ENCODE data around the gene PTPN6. TPM values are rescaled to one million over a fixed set of nuclear protein-coding genes. Genes with fewer than 3 reads are reported as not detected.

Gene PTPN6
- total and polyA plus RNA-seq, 2 of the 13 experiments (the other 11 are each of a cell fraction or from before 2014, with no cell fraction given), result 10.5 to 10.6 TPM

- TF ChIP-seq, protein P1, sequence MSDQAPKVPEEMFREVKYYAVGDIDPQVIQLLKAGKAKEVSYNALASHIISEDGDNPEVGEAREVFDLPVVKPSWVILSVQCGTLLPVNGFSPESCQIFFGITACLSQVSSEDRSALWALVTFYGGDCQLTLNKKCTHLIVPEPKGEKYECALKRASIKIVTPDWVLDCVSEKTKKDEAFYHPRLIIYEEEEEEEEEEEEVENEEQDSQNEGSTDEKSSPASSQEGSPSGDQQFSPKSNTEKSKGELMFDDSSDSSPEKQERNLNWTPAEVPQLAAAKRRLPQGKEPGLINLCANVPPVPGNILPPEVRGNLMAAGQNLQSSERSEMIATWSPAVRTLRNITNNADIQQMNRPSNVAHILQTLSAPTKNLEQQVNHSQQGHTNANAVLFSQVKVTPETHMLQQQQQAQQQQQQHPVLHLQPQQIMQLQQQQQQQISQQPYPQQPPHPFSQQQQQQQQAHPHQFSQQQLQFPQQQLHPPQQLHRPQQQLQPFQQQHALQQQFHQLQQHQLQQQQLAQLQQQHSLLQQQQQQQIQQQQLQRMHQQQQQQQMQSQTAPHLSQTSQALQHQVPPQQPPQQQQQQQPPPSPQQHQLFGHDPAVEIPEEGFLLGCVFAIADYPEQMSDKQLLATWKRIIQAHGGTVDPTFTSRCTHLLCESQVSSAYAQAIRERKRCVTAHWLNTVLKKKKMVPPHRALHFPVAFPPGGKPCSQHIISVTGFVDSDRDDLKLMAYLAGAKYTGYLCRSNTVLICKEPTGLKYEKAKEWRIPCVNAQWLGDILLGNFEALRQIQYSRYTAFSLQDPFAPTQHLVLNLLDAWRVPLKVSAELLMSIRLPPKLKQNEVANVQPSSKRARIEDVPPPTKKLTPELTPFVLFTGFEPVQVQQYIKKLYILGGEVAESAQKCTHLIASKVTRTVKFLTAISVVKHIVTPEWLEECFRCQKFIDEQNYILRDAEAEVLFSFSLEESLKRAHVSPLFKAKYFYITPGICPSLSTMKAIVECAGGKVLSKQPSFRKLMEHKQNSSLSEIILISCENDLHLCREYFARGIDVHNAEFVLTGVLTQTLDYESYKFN (CRISPR knock-in tag; conservative IDR thresholded peaks at IDR 0.05), result peak; percentile 28; the same call in 1 of the 2 replicates
- no peak for TF ChIP-seq ZBTB10 (CRISPR knock-in tag; IDR thresholded peaks at IDR 0.05; ENCODE audit: borderline replicate concordance)
- TF ChIP-seq, protein P2, sequence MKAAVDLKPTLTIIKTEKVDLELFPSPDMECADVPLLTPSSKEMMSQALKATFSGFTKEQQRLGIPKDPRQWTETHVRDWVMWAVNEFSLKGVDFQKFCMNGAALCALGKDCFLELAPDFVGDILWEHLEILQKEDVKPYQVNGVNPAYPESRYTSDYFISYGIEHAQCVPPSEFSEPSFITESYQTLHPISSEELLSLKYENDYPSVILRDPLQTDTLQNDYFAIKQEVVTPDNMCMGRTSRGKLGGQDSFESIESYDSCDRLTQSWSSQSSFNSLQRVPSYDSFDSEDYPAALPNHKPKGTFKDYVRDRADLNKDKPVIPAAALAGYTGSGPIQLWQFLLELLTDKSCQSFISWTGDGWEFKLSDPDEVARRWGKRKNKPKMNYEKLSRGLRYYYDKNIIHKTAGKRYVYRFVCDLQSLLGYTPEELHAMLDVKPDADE (CRISPR knock-in tag; IDR thresholded peaks at IDR 0.05), result no peak
- TF ChIP-seq ATRX (CRISPR knock-in tag; IDR thresholded peaks at IDR 0.05; ENCODE audit: borderline replicate concordance), result no peak
- no peak for TF ChIP-seq CCDC6 (CRISPR knock-in tag; IDR thresholded peaks at IDR 0.05)
- TF ChIP-seq PHF8 (CRISPR knock-in tag; IDR thresholded peaks at IDR 0.05), result peak; percentile 74
- peak; percentile 39; the same call in 1 of the 2 replicates for TF ChIP-seq MYC (CRISPR knock-in tag; IDR thresholded peaks at IDR 0.05; ENCODE audit: borderline replicate concordance)
- no peak for TF ChIP-seq MED8 (CRISPR knock-in tag; IDR thresholded peaks at IDR 0.05; ENCODE audit: insufficient replicate concordance)
- TF ChIP-seq, protein P3, sequence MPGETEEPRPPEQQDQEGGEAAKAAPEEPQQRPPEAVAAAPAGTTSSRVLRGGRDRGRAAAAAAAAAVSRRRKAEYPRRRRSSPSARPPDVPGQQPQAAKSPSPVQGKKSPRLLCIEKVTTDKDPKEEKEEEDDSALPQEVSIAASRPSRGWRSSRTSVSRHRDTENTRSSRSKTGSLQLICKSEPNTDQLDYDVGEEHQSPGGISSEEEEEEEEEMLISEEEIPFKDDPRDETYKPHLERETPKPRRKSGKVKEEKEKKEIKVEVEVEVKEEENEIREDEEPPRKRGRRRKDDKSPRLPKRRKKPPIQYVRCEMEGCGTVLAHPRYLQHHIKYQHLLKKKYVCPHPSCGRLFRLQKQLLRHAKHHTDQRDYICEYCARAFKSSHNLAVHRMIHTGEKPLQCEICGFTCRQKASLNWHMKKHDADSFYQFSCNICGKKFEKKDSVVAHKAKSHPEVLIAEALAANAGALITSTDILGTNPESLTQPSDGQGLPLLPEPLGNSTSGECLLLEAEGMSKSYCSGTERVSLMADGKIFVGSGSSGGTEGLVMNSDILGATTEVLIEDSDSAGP (CRISPR knock-in tag; IDR thresholded peaks at IDR 0.05; ENCODE audit: borderline replicate concordance), result peak; percentile 25; the same call in 1 of the 2 replicates
- no peak for TF ChIP-seq NONO (IDR thresholded peaks at IDR 0.05)
- peak; percentile 75 for TF ChIP-seq NONO (CRISPR knock-in tag; conservative IDR thresholded peaks at IDR 0.05)
- no peak for TF ChIP-seq CC2D1A (CRISPR knock-in tag; IDR thresholded peaks at IDR 0.05)
- TF ChIP-seq ATF2 (CRISPR knock-in tag; IDR thresholded peaks at IDR 0.05), result no peak
- TF ChIP-seq, protein P4, sequence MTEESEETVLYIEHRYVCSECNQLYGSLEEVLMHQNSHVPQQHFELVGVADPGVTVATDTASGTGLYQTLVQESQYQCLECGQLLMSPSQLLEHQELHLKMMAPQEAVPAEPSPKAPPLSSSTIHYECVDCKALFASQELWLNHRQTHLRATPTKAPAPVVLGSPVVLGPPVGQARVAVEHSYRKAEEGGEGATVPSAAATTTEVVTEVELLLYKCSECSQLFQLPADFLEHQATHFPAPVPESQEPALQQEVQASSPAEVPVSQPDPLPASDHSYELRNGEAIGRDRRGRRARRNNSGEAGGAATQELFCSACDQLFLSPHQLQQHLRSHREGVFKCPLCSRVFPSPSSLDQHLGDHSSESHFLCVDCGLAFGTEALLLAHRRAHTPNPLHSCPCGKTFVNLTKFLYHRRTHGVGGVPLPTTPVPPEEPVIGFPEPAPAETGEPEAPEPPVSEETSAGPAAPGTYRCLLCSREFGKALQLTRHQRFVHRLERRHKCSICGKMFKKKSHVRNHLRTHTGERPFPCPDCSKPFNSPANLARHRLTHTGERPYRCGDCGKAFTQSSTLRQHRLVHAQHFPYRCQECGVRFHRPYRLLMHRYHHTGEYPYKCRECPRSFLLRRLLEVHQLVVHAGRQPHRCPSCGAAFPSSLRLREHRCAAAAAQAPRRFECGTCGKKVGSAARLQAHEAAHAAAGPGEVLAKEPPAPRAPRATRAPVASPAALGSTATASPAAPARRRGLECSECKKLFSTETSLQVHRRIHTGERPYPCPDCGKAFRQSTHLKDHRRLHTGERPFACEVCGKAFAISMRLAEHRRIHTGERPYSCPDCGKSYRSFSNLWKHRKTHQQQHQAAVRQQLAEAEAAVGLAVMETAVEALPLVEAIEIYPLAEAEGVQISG (CRISPR knock-in tag; IDR thresholded peaks at IDR 0.05), result peak; percentile 49
Measured at GRCh38 chr12:6927379-6928021, 23.7 kb upstream of the PTPN6 start, which contains the start of gene ATN1 (continued).
